Muscle layer of duodenum (tissue), 2 donors: Measurements from ENCODE around the gene THTPA.

ENCODE experiments used
- H3K27ac ChIP-seq: one replicate; pipeline ENCODE4 v1.7.0; 2013; ENCODE audit warnings: mild to moderate bottlenecking, low read length
- H3K27me3 ChIP-seq: one replicate; pipeline ENCODE4 v1.7.0; 2013; ENCODE audit warnings: low read depth, mild to moderate bottlenecking, control low read depth, low read length
- H3K36me3 ChIP-seq, 2 donors: one replicate each; pipeline ENCODE4 v1.7.0; 2013; ENCODE audit warnings: low read length in 2 of 2, control low read depth in 1 of 2, mild to moderate bottlenecking in 1 of 2; ENCODE audit not compliant: insufficient read depth in 2 of 2, control insufficient read depth in 1 of 2
- H3K4me1 ChIP-seq, 2 donors: one replicate each; pipeline ENCODE4 v1.7.0; 2013; ENCODE audit warnings: low read length in 2 of 2, mild to moderate bottlenecking in 2 of 2, control low read depth in 1 of 2, moderate library complexity in 1 of 2; ENCODE audit not compliant: insufficient read depth in 2 of 2, control insufficient read depth in 1 of 2
- H3K4me3 ChIP-seq, 2 donors: one replicate each; pipeline ENCODE4 v1.7.0; 2013; ENCODE audit warnings: low read length in 2 of 2, low read depth in 1 of 2, mild to moderate bottlenecking in 1 of 2
- H3K9me3 ChIP-seq, 2 donors: one replicate each; pipeline ENCODE4 v1.7.0; 2013; ENCODE audit warnings: low read length in 2 of 2, control low read depth in 1 of 2, mild to moderate bottlenecking in 1 of 2; ENCODE audit not compliant: control insufficient read depth in 1 of 2
- donor health status: healthy.

Gene THTPA

DNA sequence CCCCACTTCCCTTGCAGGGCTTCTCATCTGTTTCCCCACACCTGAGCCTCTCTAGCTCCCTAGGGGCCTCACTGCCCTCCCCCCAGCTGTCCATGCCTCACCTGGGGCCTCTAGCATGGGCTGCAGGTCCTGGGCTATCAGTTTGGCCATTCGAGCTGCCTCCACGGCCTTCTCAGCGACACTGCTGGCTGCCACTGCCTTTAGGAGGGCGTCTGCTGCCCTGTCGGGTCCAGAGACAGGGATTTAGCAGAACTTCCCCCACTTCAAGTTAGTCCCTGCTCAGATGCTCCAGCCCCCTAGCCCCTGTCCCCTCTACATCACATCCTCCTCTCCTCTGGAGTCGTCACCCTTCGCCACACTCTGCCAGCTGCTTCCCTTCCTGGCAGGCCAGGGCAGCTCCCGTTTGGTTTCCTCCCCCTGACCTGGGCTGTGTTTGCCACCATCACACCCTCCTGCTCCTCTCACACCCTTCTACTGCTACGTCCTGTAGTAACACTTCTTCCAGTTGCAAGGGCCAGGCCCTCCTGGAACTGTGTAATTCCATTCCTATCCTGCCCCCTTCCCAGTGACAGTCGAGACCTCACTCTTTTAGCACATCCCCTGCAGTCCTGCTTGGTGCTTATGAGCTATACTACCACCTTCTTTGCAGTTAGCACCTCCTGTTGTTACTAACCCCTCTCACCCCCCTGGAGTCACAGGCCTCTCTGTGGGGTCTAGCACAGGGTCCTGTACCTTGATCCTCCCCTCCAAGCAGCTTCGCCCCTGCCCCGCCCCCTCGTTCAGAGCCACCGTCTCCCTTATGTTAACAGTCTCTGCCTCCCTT is 15.8 kb downstream of the THTPA start:
- Histone ChIP-seq H3K36me3 (no peaks in the 10 kb centered on the region), H3K4me3 (no peak overlapping the region), H3K4me1 (peaks cover 7 to 17% of the 10 kb centered on the region in 2 donors), H3K27ac (no peak overlapping the region), H3K9me3 (no peaks in the 10 kb centered on the region), H3K27me3 (peaks cover 12% of the 10 kb centered on the region)

DNA sequence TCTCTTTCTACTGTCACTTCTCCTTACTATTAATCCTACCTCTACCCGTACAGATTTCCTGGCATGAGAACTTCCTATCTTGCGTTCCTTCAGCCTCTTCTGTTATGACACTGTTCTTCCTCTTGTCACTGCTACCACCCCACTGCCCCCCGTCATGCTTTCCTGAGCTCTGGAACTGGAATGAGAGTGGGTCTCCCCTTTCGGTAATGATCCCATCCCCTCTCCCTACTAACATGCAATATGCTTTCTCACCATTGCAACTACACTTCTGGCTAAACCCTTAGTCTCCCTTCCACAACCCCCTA is 16.4 kb downstream of the THTPA start:
- Histone ChIP-seq H3K27me3 (peaks cover 12% of the 10 kb centered on the region), H3K27ac (no peak overlapping the region), H3K4me3 (no peak overlapping the region), H3K36me3 (no peaks in the 10 kb centered on the region), H3K9me3 (no peaks in the 10 kb centered on the region), H3K4me1 (peaks cover 7 to 23% of the 10 kb centered on the region in 2 donors)

DNA sequence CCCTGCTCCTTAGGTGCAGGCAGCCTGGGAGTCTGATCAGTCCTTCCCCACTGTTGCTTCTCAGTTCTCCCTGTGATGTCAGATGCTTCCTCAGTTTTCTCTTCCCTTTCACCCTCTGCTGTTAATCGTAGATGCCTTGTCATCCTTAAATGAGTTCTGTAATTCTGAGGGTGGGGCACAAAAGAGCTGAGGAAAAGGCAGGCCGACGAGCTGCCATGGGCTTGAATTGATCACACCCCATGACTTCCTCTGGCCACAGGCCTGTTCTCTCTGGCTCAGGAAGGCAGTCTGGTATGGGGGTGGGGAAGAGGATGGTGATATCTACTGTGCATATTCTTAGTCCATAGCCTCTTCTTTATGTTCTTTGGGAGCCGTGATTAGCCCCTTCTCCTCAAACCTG is 16.8 kb downstream of the THTPA start:
- Histone ChIP-seq H3K36me3 (no peaks in the 10 kb centered on the region), H3K9me3 (no peaks in the 10 kb centered on the region), H3K27me3 (peaks cover 14% of the 10 kb centered on the region), H3K4me1 (peaks cover 7 to 26% of the 10 kb centered on the region in 2 donors), H3K27ac (no peak overlapping the region), H3K4me3 (no peak overlapping the region)

DNA sequence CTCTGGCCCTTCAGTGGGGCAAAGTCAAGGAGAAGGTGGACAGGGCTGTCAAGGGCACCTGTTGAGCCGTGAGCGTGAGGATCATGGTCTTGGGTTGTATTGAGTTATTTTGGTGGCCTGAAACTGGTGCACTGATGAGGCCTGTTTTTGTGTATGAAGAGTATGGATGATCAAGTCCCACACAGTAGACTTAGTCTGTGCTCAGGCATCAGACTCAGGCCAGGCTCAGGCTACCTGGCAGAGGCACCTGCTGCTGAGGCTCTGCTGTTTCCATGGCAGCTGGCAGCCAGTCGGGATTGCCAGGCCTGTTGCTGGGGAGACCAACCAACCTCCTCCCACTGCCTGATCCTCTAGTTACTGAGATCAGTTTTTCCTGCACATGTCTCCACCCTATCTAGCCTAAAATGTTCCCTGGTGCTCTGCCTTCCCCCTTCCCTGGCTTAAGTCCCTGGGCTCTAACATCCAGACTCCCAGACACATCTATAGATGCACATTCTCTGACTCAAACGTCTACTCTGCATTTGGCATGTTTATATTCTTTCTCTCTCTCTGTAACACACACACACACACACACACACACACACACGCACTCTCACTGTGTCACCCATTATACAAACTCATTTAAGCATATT is 17.4 kb downstream of the THTPA start:
- Histone ChIP-seq H3K9me3 (no peaks in the 10 kb centered on the region), H3K4me1 (peaks cover 2 to 26% of the 10 kb centered on the region in 2 donors), H3K27ac (no peak overlapping the region), H3K27me3 (peaks cover 14% of the 10 kb centered on the region), H3K36me3 (no peaks in the 10 kb centered on the region), H3K4me3 (no peak overlapping the region)

DNA sequence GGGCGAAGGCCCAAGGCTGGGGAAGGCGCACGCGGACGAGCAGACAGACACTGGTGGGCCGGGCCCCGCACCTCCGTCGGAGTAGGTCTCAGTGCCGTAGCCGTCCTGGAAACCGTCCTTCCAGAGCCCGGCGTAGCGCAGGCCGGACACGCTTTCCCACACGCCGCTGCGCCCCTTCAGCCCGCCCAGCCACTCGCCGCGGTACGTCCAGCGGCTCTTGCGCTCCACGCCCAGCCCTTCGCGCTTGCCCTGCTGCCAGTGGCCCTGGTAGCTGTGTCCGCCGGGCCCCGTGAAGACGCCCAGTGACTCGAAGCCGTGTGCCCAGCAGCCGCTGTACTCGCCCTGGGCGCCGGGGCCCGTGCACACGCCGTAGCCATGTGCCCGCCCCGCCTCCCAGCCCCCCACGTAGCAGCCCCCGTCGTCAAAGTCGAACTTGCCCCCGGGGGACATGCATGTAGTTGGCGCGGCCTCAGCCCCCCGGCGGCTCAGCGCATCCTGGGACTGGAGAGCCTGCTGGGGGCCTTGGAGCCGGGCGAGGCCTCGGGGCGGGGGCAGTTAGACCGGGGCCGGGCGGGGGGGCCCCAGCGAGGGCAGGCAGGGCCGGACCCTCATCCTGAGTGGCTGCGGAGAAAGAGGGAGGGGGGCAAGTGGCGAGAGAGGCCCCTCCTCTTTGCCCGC is 21.1 kb downstream of the THTPA start:
- Histone ChIP-seq H3K27me3 (peaks cover 14% of the 10 kb centered on the region), H3K4me1 (peaks cover 0 to 34% of the 10 kb centered on the region in 2 donors), H3K27ac (no peak overlapping the region), H3K36me3 (no peaks in the 10 kb centered on the region), H3K4me3 (peak overlapping the region in 1 of 2 donors; percentile 44), H3K9me3 (no peaks in the 10 kb centered on the region)

DNA sequence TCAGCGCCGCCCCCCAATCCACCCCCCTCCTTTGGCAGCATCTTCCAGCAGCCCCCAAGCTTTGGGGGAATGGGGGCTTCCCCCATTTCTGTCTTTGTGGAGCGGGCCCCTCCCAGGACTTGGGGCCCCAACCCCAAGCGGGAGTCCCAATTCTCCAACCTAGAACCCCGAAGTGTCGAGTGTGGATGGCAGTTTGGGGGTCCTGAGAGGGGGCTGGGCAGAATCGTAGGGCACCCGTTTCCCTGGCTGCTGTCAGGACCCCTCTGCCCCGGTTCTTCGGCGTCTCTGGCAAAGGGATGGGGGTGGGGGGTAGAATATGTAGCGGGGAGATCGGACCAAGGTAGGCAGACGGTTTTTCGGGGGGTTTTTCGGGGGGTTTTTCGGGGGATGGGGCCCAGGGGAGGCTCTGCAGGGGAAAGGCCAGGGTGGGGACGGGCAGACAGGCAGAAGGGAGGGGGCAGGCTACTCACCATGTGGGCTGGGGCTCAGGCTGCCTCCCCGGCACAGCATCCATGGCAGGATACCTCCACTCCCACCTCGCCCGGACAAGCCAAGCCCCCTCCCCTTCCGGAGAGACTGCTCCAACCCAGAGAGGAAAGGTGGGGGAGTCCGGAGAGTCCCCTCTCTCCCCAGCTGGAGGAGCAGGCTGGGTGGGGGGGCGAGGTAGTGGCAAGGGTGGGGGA is 21.8 kb downstream of the THTPA start:
- H3K27me3 ChIP-seq = peaks cover 14% of the 10 kb centered on the region
- peak overlapping the region in 1 of 2 donors; percentile 50 for H3K4me3 ChIP-seq
- no peaks in the 10 kb centered on the region for H3K36me3 ChIP-seq
- H3K27ac ChIP-seq = no peak overlapping the region
- no peaks in the 10 kb centered on the region for H3K9me3 ChIP-seq
- peaks cover 0 to 34% of the 10 kb centered on the region in 2 donors for H3K4me1 ChIP-seq

DNA sequence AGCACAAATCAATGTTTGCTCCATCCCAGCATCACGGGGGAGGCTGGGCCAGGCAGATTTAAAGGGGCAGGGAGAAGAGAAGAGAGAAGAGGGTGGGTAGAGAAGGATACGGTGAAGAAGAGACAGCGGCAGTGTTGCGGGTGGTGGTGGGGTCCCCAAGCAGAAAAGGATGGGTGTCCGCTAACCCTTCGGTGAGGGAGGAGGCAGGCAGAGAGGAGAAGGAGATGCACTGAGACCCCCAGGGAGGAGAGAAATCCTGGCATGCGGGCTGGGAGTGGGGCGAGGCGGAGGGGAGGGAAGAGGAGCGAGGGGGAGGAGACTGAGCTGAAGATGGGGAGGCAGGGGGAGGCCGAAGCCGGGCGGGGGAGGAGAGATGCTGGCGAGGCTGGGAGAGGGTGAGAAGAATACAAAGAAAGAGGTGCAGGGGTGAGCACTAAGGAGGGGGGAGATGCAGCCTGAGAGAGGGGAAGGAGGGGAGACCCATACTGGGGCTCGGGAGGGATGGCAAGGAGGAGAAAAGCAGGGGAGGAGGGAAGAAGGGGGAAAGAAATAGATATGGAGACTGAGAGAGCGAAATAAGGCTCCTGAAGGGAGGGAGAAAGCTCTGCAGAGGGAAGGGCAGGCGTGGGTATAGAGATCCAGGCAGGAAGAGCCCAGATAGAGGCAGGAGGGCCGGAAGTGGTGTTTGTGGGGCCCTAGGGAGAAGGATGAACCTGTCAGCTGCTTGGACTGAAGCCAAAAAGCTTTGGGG is 22.7 kb downstream of the THTPA start, which contains the start of gene JPH4:
Gene JPH4, minus strand, starts transcription at position 231 of the 751 bp plus-strand sequence. CDS start 1,337 bp downstream, outside the sequence.
- H3K36me3 ChIP-seq = no peaks in the 10 kb centered on the region
- peaks cover 14% of the 10 kb centered on the region for H3K27me3 ChIP-seq
- H3K4me3 ChIP-seq = peak within 1 kb of the TSS; percentile 11 to 50
- no peak within 1 kb of the TSS for H3K27ac ChIP-seq
- no peaks in the 10 kb centered on the region for H3K9me3 ChIP-seq
- H3K4me1 ChIP-seq = peaks cover 0 to 34% of the 10 kb centered on the region in 2 donors

DNA sequence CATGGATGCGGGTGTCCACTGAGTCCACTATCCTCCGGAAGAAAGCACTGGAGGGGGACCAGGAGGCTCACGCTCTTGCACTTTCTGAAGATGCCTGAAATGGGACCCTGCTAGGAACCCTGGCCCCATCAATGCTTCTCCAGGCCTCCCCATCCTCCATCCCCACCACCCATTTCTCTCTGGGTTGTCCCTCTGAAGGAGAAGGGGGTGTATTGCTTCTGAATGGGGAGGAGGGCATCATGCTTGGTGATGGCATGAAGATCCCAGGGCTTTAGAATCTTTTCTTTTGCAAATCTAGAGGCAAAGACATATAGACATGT is 23.2 kb downstream of the THTPA start:
- peaks cover 14% of the 10 kb centered on the region for H3K27me3 ChIP-seq
- H3K4me3 ChIP-seq = peak overlapping the region in 1 of 2 donors; percentile 50
- H3K4me1 ChIP-seq = peaks cover 0 to 34% of the 10 kb centered on the region in 2 donors
- H3K36me3 ChIP-seq = no peaks in the 10 kb centered on the region
- no peaks in the 10 kb centered on the region for H3K9me3 ChIP-seq
- no peak overlapping the region for H3K27ac ChIP-seq

DNA sequence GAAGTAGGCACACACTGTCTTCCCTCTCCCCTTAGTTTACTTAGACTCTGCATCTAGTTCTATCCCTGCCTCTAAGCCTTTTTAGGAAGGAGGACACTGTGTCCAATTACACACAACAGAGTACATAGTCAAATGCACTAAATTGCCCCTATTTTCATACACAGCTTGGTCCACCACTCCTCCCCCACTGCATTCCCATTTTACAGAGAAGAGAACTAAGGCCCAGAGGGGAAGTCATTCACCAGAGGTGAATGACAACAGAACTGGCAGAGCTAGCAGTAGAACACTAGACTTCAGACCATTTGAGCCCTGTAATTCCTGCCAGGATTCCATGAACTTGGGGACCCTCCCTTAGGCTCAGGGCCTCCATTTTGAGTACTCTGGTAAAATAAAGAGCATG is 23.7 kb downstream of the THTPA start:
- no peaks in the 10 kb centered on the region for H3K9me3 ChIP-seq
- no peak overlapping the region for H3K27ac ChIP-seq
- H3K27me3 ChIP-seq = peaks cover 14% of the 10 kb centered on the region
- peaks cover 0 to 34% of the 10 kb centered on the region in 2 donors for H3K4me1 ChIP-seq
- H3K4me3 ChIP-seq = no peak overlapping the region
- no peaks in the 10 kb centered on the region for H3K36me3 ChIP-seq

DNA sequence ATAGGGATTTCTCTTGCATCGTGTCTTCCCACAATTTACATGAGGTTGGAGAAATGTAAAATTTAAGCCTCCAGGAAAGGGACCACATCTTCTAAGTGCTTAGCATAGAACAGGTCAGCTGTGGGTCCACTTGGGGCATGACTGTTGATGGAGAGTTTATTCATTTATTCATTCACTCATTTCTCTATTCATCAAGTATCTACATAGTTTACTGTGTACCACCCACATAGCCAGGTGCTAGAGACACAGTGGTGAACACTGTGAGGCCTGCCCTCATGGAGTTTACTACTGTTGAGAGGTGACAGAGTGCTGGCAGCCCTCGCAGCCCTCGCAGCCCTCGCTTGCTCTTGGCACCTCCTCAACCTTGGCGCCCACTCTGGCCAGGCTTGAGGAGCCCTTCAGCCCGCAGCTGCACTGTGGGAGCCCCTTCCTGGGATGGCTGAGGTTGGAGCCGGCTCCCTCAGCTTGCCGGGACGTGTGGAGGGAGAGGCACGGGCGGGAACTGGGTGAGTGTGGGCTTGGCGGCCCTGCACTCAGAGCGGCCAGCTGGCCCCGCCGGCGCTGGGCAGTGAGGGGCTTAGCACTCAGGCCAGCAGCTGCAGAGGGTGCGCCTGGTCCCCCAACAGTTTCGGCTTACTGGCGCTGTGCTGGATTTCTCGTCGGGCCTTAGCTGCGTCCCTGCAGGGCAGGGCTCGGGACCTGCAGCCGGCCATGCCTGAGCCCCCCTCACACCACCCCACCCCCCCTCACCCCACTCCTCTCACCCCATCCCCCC is 24.3 kb downstream of the THTPA start:
- Histone ChIP-seq H3K4me3 (no peak overlapping the region), H3K27me3 (peaks cover 12% of the 10 kb centered on the region), H3K9me3 (no peaks in the 10 kb centered on the region), H3K27ac (no peak overlapping the region), H3K36me3 (no peaks in the 10 kb centered on the region), H3K4me1 (peaks cover 0 to 34% of the 10 kb centered on the region in 2 donors)
